Smooth muscle cell (in vitro differentiated cells): ENCODE measurements around the gene NIPAL3. TPM values are rescaled to one million over a fixed set of nuclear protein-coding genes. Genes with fewer than 3 reads are reported as not detected.
A peak's percentile ranks its signal among the peaks of the same experiment; 100 is the strongest.

ENCODE experiments used
- DNase-seq: peaks from one replicate; lab custom pipeline; 2025; ENCODE audit not compliant: unreplicated experiment; lab: John Stamatoyannopoulos, UW
- H2AFZ ChIP-seq: fragments of 200-600 bp; sonication (generic); 2 replicates; pipeline ENCODE4 v1.6.0; 2016; ENCODE audit warnings: antibody characterized with exemption, low read depth, mild to moderate bottlenecking
- H3F3A ChIP-seq: fragments of 200-600 bp; sonication (generic); 2 replicates; pipeline ENCODE4 v1.6.0; 2017; ENCODE audit warnings: antibody characterized with exemption, low read depth
- H3K27ac ChIP-seq: fragments of 200-600 bp; sonication (generic); 2 replicates; pipeline ENCODE4 v1.5.1; 2016; ENCODE audit warnings: low read depth, mild to moderate bottlenecking
- H3K27me3 ChIP-seq: fragments of 200-600 bp; sonication (generic); 2 replicates; pipeline ENCODE4 v1.6.1; 2016; ENCODE audit warnings: low read depth, mild to moderate bottlenecking
- H3K36me3 ChIP-seq: fragments of 200-600 bp; sonication (generic); 2 replicates; pipeline ENCODE4 v1.5.1; 2016; ENCODE audit warnings: low read depth
- H3K4me1 ChIP-seq: fragments of 200-600 bp; sonication (generic); 2 replicates; pipeline ENCODE4 v1.5.1; 2016; ENCODE audit warnings: low read depth
- H3K4me2 ChIP-seq: fragments of 200-600 bp; sonication (generic); 2 replicates; pipeline ENCODE4 v1.6.0; 2016; ENCODE audit warnings: mild to moderate bottlenecking
- H3K4me3 ChIP-seq: fragments of 200-600 bp; sonication (generic); 2 replicates; pipeline ENCODE4 v1.5.1; 2016; ENCODE audit warnings: mild to moderate bottlenecking
- H3K79me2 ChIP-seq: fragments of 200-600 bp; sonication (generic); 2 replicates; pipeline ENCODE4 v1.6.0; 2016; ENCODE audit warnings: low read depth, mild to moderate bottlenecking
- H3K9ac ChIP-seq: fragments of 200-600 bp; sonication (generic); 2 replicates; pipeline ENCODE4 v1.6.0; 2016; ENCODE audit warnings: low read depth
- H3K9me3 ChIP-seq: fragments of 200-600 bp; sonication (generic); replicated peaks from 2 replicates; pipeline ENCODE4 v1.5.1; 2016; ENCODE audit warnings: low read depth
- H4K20me1 ChIP-seq: fragments of 200-600 bp; sonication (generic); 2 replicates; pipeline ENCODE4 v1.6.0; 2016; ENCODE audit warnings: low read depth
- CTCF ChIP-seq: fragments of 200-600 bp; sonication (generic); IDR thresholded peaks from 2 replicates; pipeline ENCODE4 v1.5.1; 2017; ENCODE audit warnings: borderline replicate concordance, mild to moderate bottlenecking, antibody characterized with exemption; ENCODE audit not compliant: insufficient read depth, poor library complexity, severe bottlenecking
- WGBS: methylation state at CpG from one replicate; pipeline ENCODE4 v1.1.7; 2016; ENCODE audit warnings: low lambda C conversion rate; 5-methylcytosine and 5-hydroxymethylcytosine counted together
- polyA plus RNA-seq: library from polyadenylated mRNA; unstranded; fragments of >200 nt; fragmentation: Nextera tagmentation; extraction: Ambion mirVana; gene quantifications from 2 replicates; pipeline ENCODE4 v1.2.1, GENCODE V29; 2016
- total RNA-seq: library from RNA; depleted of rRNA; stranded (reverse); fragments of >200 nt; gene quantifications from 2 replicates; pipeline ENCODE4 v1.2.3, GENCODE V29; 2014

Gene NIPAL3
- total and polyA plus RNA-seq, 2 experiments from 2014 or later, result 9.3 to 22.5 TPM

DNA sequence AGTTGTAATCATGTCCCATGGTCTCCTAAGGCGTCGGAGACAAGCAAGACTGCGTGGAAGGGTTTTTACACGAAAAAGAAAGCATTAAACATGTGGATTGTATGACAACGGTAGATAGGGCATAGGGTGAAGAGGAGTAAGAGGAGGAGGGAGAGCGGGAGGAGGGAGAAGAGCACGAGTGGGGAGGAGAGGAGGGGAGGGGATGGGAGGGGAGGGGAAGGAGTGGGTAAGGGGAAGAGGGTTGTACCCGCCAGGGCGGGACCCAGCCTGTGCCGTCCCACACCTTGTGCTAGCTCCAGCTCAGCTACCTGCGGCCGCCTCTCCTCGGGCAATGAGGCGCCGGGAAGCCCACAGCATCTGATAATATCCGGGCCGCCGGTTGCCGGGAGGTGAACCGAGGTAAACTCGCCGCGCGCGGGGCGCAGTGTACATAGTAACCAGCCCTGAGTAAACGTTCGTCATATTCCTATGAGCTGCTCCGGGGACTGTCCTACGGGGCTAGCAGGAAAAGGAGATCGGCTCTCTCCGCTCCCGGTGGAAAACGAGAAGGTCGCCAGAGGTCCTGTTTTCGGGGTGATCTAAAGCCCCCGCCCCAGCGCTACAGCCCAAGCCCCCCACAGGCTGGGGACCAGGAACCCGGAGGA, 86.6 kb downstream of the NIPAL3 start:
- peak overlapping the region; percentile 95 for H2AFZ ChIP-seq
- H3F3A ChIP-seq, result no peaks in the 10 kb centered on the region
- H3K27ac ChIP-seq, result peak overlapping the region; percentile 64
- H3K9me3 ChIP-seq, result no peaks in the 10 kb centered on the region
- peak overlapping the region; percentile 76 for H3K9ac ChIP-seq
- H4K20me1 ChIP-seq, result peaks cover 3% of the 10 kb centered on the region
- H3K4me2 ChIP-seq, result peak overlapping the region; percentile 91
- peak; percentile 77 for DNase-seq
- H3K79me2 ChIP-seq, result peaks cover 24% of the 10 kb centered on the region
- 2% methylated on average over 35 of the region's 39 CpGs for WGBS
- peaks cover 16% of the 10 kb centered on the region for H3K4me1 ChIP-seq
- no peaks in the 10 kb centered on the region for H3K36me3 ChIP-seq
- H3K4me3 ChIP-seq, result peak overlapping the region; percentile 82
- no peaks in the 10 kb centered on the region for H3K27me3 ChIP-seq
- TF ChIP-seq CTCF, result no peak

DNA sequence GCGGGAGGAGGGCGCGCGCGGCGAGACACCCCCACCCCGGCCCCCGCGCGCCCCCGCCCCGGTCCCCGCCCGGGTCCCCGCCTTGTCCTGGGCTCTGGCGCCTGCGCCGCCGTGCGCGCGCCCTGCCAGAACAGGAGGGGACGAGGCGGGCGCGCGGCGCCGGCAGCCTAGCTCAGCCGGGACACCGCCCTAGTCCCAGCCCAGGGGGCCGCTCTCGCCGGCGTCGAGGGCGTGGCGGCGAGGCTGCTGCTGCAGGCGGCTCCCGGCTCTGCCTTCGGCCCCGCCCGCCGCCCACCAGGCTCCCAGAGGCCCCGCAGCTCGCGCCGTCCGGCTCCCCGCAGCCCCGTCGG, 87.1 kb downstream of the NIPAL3 start, which contains the start of gene RCAN3:
RCAN3 (plus strand) TSS at position 128 of the 350 bp plus-strand sequence. CDS start 11,537 bp downstream, outside the sequence.
- WGBS, result 7% methylated on average over 3 of the region's 53 CpGs
- Histone ChIP-seq H3F3A (no peaks in the 10 kb centered on the region), H3K36me3 (no peaks in the 10 kb centered on the region), H4K20me1 (peaks cover 8% of the 10 kb centered on the region), H3K27ac (peak within 1 kb of the TSS; percentile 64), H3K27me3 (no peaks in the 10 kb centered on the region), H3K79me2 (peaks cover 25% of the 10 kb centered on the region), H3K4me1 (peaks cover 16% of the 10 kb centered on the region), H3K4me3 (peak within 1 kb of the TSS; percentile 82), H3K9ac (peak within 1 kb of the TSS; percentile 76), H3K9me3 (no peaks in the 10 kb centered on the region), H3K4me2 (peak within 1 kb of the TSS; percentile 91), H2AFZ (peak within 1 kb of the TSS; percentile 95)
- DNase-seq, result peak; percentile 77
- TF ChIP-seq CTCF, result no peak

DNA sequence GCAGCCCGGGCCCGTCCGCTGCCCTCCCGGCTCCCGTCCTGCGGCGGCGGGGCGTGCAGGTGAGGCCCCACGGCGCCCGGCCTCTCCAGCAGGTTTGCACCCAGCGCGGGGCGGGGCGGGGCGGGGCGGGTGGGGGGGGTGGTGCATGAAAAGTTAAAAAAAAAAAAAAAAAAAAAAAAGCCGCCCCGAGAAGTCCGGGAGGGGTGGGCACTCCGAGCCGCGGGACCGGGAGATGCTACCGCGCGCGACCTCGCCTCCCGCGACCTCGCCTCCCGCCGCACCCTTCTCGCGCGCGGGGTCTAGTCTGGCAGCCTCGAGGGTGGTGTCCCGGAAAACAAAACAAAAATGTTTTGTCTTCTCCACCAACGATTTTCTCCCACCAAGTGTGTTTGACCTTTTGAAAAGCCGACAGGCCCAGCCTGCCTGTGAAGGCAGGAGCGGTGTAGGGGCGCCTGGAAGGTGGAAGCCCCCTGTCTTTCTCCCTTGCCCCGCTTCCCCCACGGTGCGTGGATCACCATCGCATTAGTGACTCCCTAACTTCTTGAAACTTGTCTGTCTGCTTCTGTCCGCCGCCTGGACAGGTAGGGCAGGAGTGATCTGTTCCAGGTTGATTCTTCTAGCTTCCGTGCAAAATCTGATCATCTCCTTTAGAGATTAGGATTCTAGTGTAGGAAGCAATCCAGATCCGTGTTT, 87.6 kb downstream of the NIPAL3 start:
- Histone ChIP-seq H3K4me2 (peak overlapping the region; percentile 91), H3K9ac (peak overlapping the region; percentile 72), H3F3A (no peaks in the 10 kb centered on the region), H3K27me3 (no peaks in the 10 kb centered on the region), H3K79me2 (peaks cover 30% of the 10 kb centered on the region), H3K4me1 (peaks cover 16% of the 10 kb centered on the region), H3K27ac (peak overlapping the region; percentile 44), H3K9me3 (no peaks in the 10 kb centered on the region), H4K20me1 (peaks cover 8% of the 10 kb centered on the region), H3K4me3 (peak overlapping the region; percentile 82), H2AFZ (peak overlapping the region; percentile 88), H3K36me3 (no peaks in the 10 kb centered on the region)
- DNase-seq, result no peak
- TF ChIP-seq CTCF, result no peak
- 3% methylated on average over 35 of the region's 53 CpGs for WGBS
